Measurements from ENCODE around the gene ZFYVE16.
"Not testable (repeated sequence)": the region's sequence is repeated elsewhere in the genome, so short reads cannot be mapped to it uniquely, and the experiment has no call there.

Gene ZFYVE16

DNA sequence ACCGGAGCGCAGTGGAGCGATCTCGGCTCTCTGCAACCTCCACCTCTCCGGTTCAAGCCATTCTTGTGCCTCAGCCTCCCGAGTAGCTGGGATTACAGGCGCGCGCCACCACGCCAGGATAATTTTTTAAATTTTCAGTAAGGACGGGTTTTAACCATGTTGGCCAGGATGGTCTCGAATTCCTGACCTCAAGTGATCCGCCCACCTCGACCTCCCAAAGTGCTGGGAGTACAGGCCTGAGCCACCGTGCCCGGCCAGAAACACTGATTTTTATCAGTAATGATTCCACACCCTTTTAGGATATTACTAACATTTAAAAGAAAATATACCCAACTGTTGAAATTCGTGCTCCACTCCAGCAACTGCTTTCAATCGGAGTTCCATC, 79.6 kb downstream of the ZFYVE16 start:
- in situ Hi-C loops (cut with MboI; ENCODE audit: low sequenced_read_pairs): no loop called here

DNA sequence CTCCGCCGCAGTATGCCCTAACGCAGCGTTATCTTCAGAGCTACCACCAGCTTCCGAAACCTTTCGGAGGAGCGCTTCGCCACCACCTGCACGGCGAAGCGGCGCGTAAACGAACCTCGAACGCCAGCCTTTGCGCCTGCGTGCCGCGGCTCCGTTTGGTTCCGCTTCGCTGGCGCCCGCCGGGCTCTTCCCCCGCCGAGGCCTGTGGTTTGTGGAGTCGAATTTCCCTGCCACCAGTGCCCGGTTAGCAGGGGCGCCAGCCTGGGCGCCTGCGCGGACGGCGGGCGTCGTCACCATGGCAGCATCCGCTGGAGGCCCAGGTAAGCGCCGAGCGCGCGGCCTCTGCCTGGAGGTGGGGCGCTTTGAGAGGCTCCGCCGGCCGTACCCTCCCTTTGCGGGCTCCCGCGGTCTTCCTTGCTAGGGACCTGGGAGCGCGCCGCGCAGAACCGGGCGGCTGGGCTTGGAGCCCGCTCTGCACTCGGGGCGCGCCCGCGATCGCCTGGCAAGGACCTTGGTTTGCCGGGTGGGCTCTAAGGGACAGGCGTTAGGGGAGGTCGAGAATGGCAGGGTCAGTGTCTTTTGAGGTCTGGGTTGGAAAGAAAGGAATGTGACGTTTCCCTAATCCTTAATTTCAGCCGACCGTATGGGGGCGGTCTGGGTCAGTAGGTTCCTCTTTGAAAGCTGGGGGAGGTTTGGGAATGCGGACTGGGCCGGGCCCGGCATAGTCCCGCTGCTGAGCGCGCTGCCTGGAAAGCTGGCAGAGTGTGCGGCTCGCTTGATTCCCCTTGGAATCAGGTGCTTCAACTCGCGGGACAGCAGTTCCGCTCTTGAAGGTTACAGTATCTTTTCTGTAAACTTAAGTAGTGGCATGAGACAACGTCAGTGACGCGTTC, 80.2 kb downstream of the ZFYVE16 start, which contains the start of gene FAM151B:
Gene FAM151B (plus strand): TSS at position 272 of the 893 bp plus-strand sequence. CDS start 24 bp downstream, at position 296.
- in situ Hi-C loops (cut with MboI; ENCODE audit: low sequenced_read_pairs): no loop called here

DNA sequence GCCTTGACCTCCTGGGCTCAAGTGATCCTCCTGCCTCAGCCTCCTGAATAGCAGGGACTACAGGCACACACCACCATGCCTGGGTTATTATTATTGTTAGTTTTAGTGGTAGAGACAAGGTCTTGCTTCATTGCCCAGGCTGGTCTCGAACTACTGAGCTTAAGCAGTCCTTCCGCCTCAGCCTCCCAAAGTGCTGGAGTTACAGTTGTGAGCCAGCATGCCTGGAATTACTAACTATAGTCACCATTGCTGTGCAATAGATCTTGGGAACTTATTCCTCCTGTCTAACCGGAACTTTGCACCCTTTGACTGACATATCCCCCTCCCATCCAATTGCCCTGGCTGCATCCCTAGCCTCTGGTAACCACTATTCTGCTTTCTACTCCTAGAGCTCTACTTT, 83.4 kb downstream of the ZFYVE16 start:
- in situ Hi-C loops (cut with MboI; ENCODE audit: low sequenced_read_pairs): no loop called here

DNA sequence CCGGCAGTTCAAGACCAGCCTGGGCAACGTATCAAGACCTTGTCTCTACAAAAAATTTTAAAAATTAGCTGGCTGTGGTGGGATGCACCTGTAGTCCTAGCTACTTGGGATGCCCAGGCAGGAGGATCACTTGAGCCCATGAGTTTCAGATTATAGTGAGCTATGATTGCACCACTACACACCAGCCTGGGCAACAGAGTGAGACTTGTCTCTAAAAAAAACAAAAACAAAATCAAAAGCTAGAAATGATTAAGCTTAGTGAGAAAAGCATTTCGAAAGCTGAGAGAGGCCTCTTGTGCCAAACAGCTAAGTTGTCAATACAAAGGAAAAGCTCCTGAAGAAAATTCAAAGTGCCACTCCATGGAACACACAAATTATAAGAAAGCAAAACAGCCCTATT, 84.9 kb downstream of the ZFYVE16 start:
- in situ Hi-C loops (cut with MboI; ENCODE audit: low sequenced_read_pairs): no loop called here

DNA sequence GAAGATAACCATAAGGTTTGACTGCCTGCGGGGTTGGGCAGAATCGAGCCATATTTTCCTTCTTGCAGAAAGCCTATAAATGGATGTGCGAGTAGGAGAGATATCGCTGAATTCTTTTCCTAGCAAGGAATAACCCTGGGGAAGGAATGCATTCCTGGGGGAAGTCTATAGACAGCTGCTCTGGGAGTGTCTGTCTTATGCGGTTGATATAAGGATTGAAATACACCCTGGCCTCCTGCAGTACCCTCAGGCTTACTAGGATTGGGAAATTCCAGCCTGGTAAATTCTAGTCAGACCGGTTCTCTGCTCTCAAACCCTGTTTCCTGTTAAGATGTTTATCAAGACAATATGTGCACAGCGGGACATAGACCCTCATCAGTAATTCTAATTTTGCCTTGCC, 85.6 kb downstream of the ZFYVE16 start:
- in situ Hi-C loops (cut with MboI; ENCODE audit: low sequenced_read_pairs): not testable (repeated sequence)

DNA sequence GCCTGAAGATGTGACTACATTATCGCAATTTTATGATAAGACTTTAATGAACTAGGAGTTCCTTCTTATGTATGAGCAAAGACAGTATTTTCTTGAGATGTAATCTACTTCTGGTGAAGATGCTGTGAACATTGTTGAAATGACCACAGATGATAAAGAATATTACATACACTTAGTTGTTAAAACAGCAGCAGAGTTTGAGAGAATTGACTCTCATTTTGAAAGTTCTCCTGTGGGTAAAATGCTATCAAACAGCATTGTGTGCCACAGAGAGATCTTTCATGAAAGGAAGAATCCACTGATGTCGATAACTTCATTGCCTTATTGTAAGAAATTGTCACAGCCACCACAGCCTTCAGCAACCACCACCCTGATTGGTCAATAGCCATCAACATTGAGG, 88.0 kb downstream of the ZFYVE16 start:
- in situ Hi-C loops (cut with MboI; ENCODE audit: low sequenced_read_pairs): no loop called here

DNA sequence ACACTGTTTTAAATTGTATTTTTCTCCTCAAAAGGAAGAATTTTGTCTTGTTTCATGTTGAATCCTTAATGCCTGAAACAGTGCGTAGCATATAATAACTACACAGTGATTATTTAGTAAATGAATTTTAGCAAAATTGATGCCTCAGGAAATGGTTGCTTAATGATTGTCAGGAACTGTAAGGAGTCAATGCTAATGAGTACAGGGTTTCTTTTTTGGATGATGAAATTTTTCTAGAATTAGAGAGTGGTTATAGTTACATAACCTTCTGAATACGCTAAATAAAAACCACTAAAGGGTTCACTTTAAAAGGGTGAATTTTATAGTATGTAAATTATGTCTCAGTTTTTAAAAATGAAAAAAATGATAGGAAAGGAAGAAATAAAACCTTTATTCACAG, 94.9 kb downstream of the ZFYVE16 start:
- in situ Hi-C loops (cut with MboI; ENCODE audit: low sequenced_read_pairs): no loop called here

DNA sequence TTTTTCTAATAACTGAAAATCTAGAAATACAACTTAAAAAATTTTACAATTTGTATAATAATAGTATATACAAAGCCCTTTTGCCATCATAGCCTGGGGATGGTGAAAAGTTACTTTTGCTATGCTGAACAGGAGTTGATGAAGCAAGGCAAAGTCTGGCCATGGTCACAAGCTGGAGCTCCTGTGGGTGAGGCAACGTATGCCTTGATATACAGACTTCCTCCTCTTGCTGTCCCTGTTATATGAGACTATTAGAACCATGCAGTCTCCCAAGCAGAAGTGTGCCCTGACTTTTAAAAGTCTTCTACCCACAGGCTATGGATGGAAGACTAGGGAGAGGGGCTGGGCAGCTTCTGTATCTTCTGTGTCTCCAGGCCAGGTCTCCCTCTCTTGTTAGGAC, 95.8 kb downstream of the ZFYVE16 start:
- in situ Hi-C loops (cut with MboI; ENCODE audit: low sequenced_read_pairs): no loop called here

DNA sequence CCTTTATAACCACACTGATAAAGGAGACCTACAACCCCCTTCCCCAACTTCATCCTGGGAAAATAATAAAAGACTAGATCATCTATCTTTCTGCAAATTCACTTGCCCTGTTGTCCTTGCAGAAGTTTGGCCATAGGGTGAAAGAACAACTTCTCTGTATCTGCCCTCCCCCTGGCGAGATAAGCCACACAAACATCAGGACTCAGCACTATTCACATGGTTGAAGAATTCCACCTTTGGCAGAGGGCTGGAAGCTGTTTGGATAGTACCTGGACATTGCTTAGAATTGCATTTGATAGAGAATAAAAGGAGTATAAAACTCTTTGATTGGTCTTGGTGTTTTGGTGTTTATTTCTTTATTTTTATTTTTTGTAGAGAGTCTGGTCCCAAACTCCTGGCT, 97.0 kb downstream of the ZFYVE16 start:
- in situ Hi-C loops (cut with MboI; ENCODE audit: low sequenced_read_pairs): no loop called here

DNA sequence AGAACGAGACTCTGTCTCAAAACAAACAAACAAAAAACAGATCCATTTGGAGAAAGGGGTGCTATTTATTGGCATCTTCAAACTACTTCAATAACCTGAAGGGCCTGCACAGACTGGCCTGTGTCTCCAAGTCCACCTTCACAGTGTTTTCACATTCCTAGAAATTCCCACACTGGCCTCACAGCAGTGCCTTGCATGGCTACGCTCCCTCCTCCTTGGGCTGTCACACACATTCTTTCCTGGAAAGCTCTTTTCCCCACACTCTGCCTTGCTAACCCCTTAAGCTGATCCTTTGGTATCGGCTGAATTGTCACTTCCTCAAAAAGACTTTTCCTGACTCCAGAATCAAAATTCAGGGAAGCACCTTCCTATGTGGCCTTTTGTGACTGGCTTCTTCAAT, 99.8 kb downstream of the ZFYVE16 start:
- in situ Hi-C loops (cut with MboI; ENCODE audit: low sequenced_read_pairs): no loop called here

DNA sequence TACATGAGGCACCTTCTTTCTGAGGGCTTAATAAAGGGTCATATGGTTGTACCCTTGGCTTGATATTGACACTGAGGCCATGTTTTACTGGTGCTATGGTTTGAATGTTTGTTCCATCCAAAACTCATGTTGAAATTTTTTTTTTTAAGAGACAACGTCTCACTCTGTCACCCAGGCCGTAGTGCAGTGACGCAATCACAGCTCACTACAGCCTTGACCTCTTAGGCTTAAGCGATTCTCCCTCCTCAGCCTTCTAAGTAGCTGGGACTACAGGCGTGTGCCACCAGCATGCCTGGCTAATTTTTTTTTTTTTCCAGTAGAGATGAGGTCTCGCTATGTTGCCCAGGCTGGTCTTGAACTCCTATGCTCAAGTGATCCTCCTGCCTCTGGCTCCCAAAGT, 101.0 kb downstream of the ZFYVE16 start:
- in situ Hi-C loops (cut with MboI; ENCODE audit: low sequenced_read_pairs): no loop called here

DNA sequence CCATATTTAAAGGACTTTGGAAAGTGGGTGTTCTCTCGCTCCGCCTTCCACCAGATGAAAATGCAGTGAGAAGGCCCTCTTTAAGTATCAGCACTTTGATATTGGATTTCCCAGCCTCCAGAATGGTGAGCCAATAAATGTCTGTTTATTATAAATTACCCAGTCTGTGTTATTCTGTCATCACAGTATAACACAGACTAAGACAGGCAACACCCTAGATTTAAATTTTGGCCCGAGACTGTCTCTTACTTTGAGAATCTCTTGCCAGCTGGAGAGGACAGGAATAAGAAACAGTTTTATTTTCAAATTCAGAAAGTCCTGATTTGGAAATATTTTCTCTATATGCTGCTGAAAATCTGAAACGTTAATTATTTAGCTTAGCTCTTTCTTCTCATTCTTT, 101.5 kb downstream of the ZFYVE16 start:
- in situ Hi-C loops (cut with MboI; ENCODE audit: low sequenced_read_pairs): no loop called here

DNA sequence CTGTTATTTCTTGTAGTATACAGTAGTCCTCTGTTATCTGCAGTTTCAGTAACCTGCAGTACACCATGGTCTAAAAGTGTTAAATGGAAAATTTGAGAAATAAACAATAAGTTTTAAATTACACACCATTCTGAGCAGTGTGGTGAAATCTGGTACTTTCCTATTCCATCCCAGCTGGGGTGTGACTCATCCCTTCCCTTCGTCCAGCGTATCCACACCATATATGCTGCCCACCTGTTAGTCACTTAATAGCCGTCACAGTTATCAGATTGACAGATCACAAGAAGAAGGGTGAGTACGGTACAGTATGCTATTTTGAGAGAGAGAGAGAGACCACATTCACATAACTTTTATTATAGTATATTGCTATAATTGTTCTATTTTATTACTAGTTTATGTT, 109.0 kb downstream of the ZFYVE16 start:
- in situ Hi-C loops (cut with MboI; ENCODE audit: low sequenced_read_pairs): no loop called here

Data from HL-60/S4 (cell line).